A673 (cell line): ENCODE measurements around the gene ZNF428. TPM values are rescaled to one million over a fixed set of nuclear protein-coding genes. Genes with fewer than 3 reads are reported as not detected.

Experiments
- BruUV-seq: library from RNA; stranded (reverse); fragments of 400-500 nt; replicated peaks from 2 replicates; lab custom pipeline; 2021; lab: Mats Ljungman, UMichigan
- CTCF ChIA-PET: fragments of 300-600 bp; sonication (Branson Sonifier 250); formaldehyde crosslinking; loops from one replicate; lab custom pipeline; 2022; ENCODE audit warnings: antibody characterized with exemption; lab: Charles Lee
- POLR2A ChIA-PET: fragments of 300-600 bp; sonication (Branson Sonifier 250); formaldehyde crosslinking; loops from one replicate; lab custom pipeline; 2022; ENCODE audit warnings: antibody characterized with exemption; ENCODE audit not compliant: low non-redundant PET; lab: Charles Lee
- DNase-seq: peaks from one replicate; pipeline ENCODE4 v3.0.0-alpha.2; 2015; ENCODE audit warnings: low spot score
- H3K27ac ChIP-seq: fragments of 200-600 bp; sonication (generic); 2 replicates; pipeline ENCODE4 v1.5.1; 2016; ENCODE audit warnings: mixed run types, low read depth, mild to moderate bottlenecking, mixed read lengths, antibody characterized with exemption, low read length; ENCODE audit not compliant: poor library complexity, severe bottlenecking
- H3K27me3 ChIP-seq: fragments of 200-600 bp; sonication (generic); replicated peaks from 2 replicates; pipeline ENCODE4 v1.6.1; 2017; ENCODE audit warnings: mixed run types, low read depth, mild to moderate bottlenecking, mixed read lengths, antibody characterized with exemption, low read length; ENCODE audit not compliant: insufficient read depth, poor library complexity
- H3K36me3 ChIP-seq: fragments of 200-600 bp; sonication (generic); 2 replicates; pipeline ENCODE4 v1.6.1; 2016; ENCODE audit warnings: mixed run types, mild to moderate bottlenecking, mixed read lengths, antibody characterized with exemption, low read length; ENCODE audit not compliant: insufficient read depth, poor library complexity, severe bottlenecking
- H3K4me1 ChIP-seq: fragments of 200-600 bp; sonication (generic); 2 replicates; pipeline ENCODE4 v1.6.1; 2017; ENCODE audit warnings: mixed run types, mild to moderate bottlenecking, mixed read lengths, antibody characterized with exemption, low read length; ENCODE audit not compliant: insufficient read depth, poor library complexity, severe bottlenecking
- H3K4me3 ChIP-seq: fragments of 200-600 bp; sonication (generic); 2 replicates; pipeline ENCODE4 v1.5.1; 2016; ENCODE audit warnings: low read depth, mixed run types, mild to moderate bottlenecking, mixed read lengths, low read length; ENCODE audit not compliant: poor library complexity, severe bottlenecking
- H3K9me3 ChIP-seq: fragments of 200-600 bp; sonication (generic); 2 replicates; pipeline ENCODE4 v1.6.1; 2016; ENCODE audit warnings: mixed run types, low read depth, mild to moderate bottlenecking, mixed read lengths, antibody characterized with exemption, low read length; ENCODE audit not compliant: poor library complexity, severe bottlenecking
- CTCF ChIP-seq: fragments of 300-800, 200-600 bp; sonication (generic); conservative IDR thresholded peaks from 2 replicates; pipeline ENCODE4 v1.5.1; 2017; ENCODE audit warnings: low read depth, mild to moderate bottlenecking, antibody characterized with exemption, low read length, moderate library complexity, mixed read lengths
- EZH2 ChIP-seq: fragments of 200-600 bp; sonication (generic); IDR thresholded peaks from 2 replicates; pipeline ENCODE4 v1.6.1; 2017; ENCODE audit warnings: borderline replicate concordance, low read depth, mild to moderate bottlenecking, mixed read lengths, antibody characterized with exemption, low read length; ENCODE audit not compliant: poor library complexity, severe bottlenecking
- intact Hi-C: fragments of 100-400 bp; cut with micrococcal nuclease; formaldehyde crosslinking; loops from one replicate; pipeline ENCODE4 v1.10.0; 2022; ENCODE audit not compliant: unreplicated experiment
- total RNA-seq: library from RNA; stranded (reverse); gene quantifications from 2 replicates; pipeline ENCODE4 v1.2.3, GENCODE V29; 2021

Gene ZNF428
- total RNA-seq, 1 experiment from 2014 or later, result 65.7 TPM

- no peaks in the 10 kb centered on the region for H3K27me3 ChIP-seq
- BruUV-seq, result TSS peak; percentile 60
- no peaks in the 10 kb centered on the region for H3K9me3 ChIP-seq
- intact Hi-C loops, result loop anchor here (1.0 kb wide), 1 partner anchor 23 kb away; the partner anchor contains the start of genes IRGQ and ZNF576
- H3K4me1 ChIP-seq, result peaks cover 9% of the 10 kb centered on the region
- no peaks in the 10 kb centered on the region for H3K36me3 ChIP-seq
- ChIA-PET CTCF (no interaction called here), POLR2A (no interaction called here)
- H3K27ac ChIP-seq, result peak overlapping the region; percentile 96
- TF ChIP-seq EZH2, result no peak
- no peak for TF ChIP-seq CTCF
- DNase-seq, result peak; percentile 84
- H3K4me3 ChIP-seq, result peak overlapping the region; percentile 60
Observed at GRCh38 chr19:43618921-43619261, 538 bp downstream of the ZNF428 start.

GRCh38 chr19:43616954-43617353 is 2.5 kb downstream of the ZNF428 start:
- H3K36me3 ChIP-seq, result peaks cover 14% of the 10 kb centered on the region
- no TSS peak for BruUV-seq
- H3K27me3 ChIP-seq, result no peaks in the 10 kb centered on the region
- intact Hi-C loops, result no loop called here
- ChIA-PET CTCF (interaction anchor here (0.7 kb wide), 1 partner anchor 16 kb away, joined by 3 read pairs; no protein-coding TSS in a partner anchor), POLR2A (no interaction called here)
- no peak overlapping the region for H3K4me3 ChIP-seq
- TF ChIP-seq CTCF, result no peak
- TF ChIP-seq EZH2, result no peak
- no peak overlapping the region for H3K27ac ChIP-seq
- DNase-seq, result no peak
- no peaks in the 10 kb centered on the region for H3K9me3 ChIP-seq
- peaks cover 9% of the 10 kb centered on the region for H3K4me1 ChIP-seq

- Histone ChIP-seq H3K36me3 (peaks cover 19% of the 10 kb centered on the region), H3K27ac (no peak overlapping the region), H3K4me3 (no peak overlapping the region), H3K9me3 (no peaks in the 10 kb centered on the region), H3K27me3 (no peaks in the 10 kb centered on the region), H3K4me1 (peaks cover 13% of the 10 kb centered on the region)
- TF ChIP-seq CTCF (no peak), EZH2 (no peak)
- intact Hi-C loops, result no loop called here
- ChIA-PET POLR2A (no interaction called here), CTCF (no interaction called here)
- no peak for DNase-seq
- BruUV-seq, result no TSS peak
Observed at GRCh38 chr19:43616306-43616705, 3.1 kb downstream of the ZNF428 start.
